Measurements from ENCODE around the gene TSPAN7.

TSPAN7 gene

GRCh38 chrX:38656350-38656915 lies 95.1 kb downstream of the TSPAN7 start:
- no peaks in the 10 kb centered on the region for H3K9me2 ChIP-seq (replicated peaks; ENCODE audit: insufficient read depth, low read length)
- H2AFZ ChIP-seq (ENCODE audit: low read depth, low read length, severe bottlenecking), result no peak overlapping the region
- no peak overlapping the region for H3K4me3 ChIP-seq (ENCODE audit: insufficient read depth, low read length, poor library complexity, severe bottlenecking)

GRCh38 chrX:38657562-38657961 lies 96.2 kb downstream of the TSPAN7 start:
- H3K4me2 ChIP-seq (ENCODE audit: low read depth, low read length, poor library complexity, severe bottlenecking), result no peak overlapping the region
- no peak overlapping the region for H3K9ac ChIP-seq (ENCODE audit: low read length)
- no peaks in the 10 kb centered on the region for H3K36me3 ChIP-seq (ENCODE audit: low read length)

More at GRCh38 chrX:38656350-38656915, 95.1 kb downstream of the TSPAN7 start:
- H3F3A ChIP-seq (ENCODE audit: insufficient read depth), result no peaks in the 10 kb centered on the region
- H4K20me1 ChIP-seq (ENCODE audit: low read depth, low read length), result no peaks in the 10 kb centered on the region
- no peak overlapping the region for H3K4me2 ChIP-seq (ENCODE audit: low read depth, low read length, poor library complexity, severe bottlenecking)
- H3K79me2 ChIP-seq (ENCODE audit: insufficient read depth, low read length), result no peaks in the 10 kb centered on the region
- H3K36me3 ChIP-seq (ENCODE audit: low read length), result no peaks in the 10 kb centered on the region
- no peak overlapping the region for H3K27ac ChIP-seq (ENCODE audit: low read depth, low read length)
- no peak overlapping the region for H3K9ac ChIP-seq (ENCODE audit: low read length)
- TF ChIP-seq EZH2phosphoT487 (conservative IDR thresholded peaks at IDR 0.05; ENCODE audit: low read length), result no peak
- TF ChIP-seq CTCF (IDR thresholded peaks at IDR 0.05; ENCODE audit: insufficient read depth, low read length, poor library complexity, severe bottlenecking), result no peak
- no peaks in the 10 kb centered on the region for H3K9me3 ChIP-seq (ENCODE audit: insufficient read depth, low read length)
- no peaks in the 10 kb centered on the region for H3K27me3 ChIP-seq (ENCODE audit: low read length)

GRCh38 chrX:38660395-38661102 lies 99.2 kb downstream of the TSPAN7 start:
- Histone ChIP-seq H3K4me2 (ENCODE audit: low read depth, low read length, poor library complexity, severe bottlenecking) (no peak overlapping the region), H3K9me2 (replicated peaks; ENCODE audit: insufficient read depth, low read length) (no peaks in the 10 kb centered on the region), H3K27me3 (ENCODE audit: low read length) (no peaks in the 10 kb centered on the region), H2AFZ (ENCODE audit: low read depth, low read length, severe bottlenecking) (no peak overlapping the region), H3K9me3 (ENCODE audit: insufficient read depth, low read length) (no peaks in the 10 kb centered on the region), H3K79me2 (ENCODE audit: insufficient read depth, low read length) (no peaks in the 10 kb centered on the region), H3K27ac (ENCODE audit: low read depth, low read length) (no peak overlapping the region), H4K20me1 (ENCODE audit: low read depth, low read length) (no peaks in the 10 kb centered on the region), H3K4me3 (ENCODE audit: insufficient read depth, low read length, poor library complexity, severe bottlenecking) (no peak overlapping the region), H3K9ac (ENCODE audit: low read length) (no peak overlapping the region), H3K36me3 (ENCODE audit: low read length) (no peaks in the 10 kb centered on the region), H3F3A (ENCODE audit: insufficient read depth) (no peaks in the 10 kb centered on the region)
- TF ChIP-seq EZH2phosphoT487 (conservative IDR thresholded peaks at IDR 0.05; ENCODE audit: low read length), result no peak
- no peak for TF ChIP-seq CTCF (IDR thresholded peaks at IDR 0.05; ENCODE audit: insufficient read depth, low read length, poor library complexity, severe bottlenecking)

More at GRCh38 chrX:38657562-38657961, 96.2 kb downstream of the TSPAN7 start:
- H3K27me3 ChIP-seq (ENCODE audit: low read length), result no peaks in the 10 kb centered on the region
- no peak overlapping the region for H2AFZ ChIP-seq (ENCODE audit: low read depth, low read length, severe bottlenecking)
- TF ChIP-seq CTCF (IDR thresholded peaks at IDR 0.05; ENCODE audit: insufficient read depth, low read length, poor library complexity, severe bottlenecking) (no peak), EZH2phosphoT487 (conservative IDR thresholded peaks at IDR 0.05; ENCODE audit: low read length) (no peak)
- H4K20me1 ChIP-seq (ENCODE audit: low read depth, low read length), result no peaks in the 10 kb centered on the region
- H3K27ac ChIP-seq (ENCODE audit: low read depth, low read length), result no peak overlapping the region
- H3K4me3 ChIP-seq (ENCODE audit: insufficient read depth, low read length, poor library complexity, severe bottlenecking), result no peak overlapping the region
- no peaks in the 10 kb centered on the region for H3K79me2 ChIP-seq (ENCODE audit: insufficient read depth, low read length)
- no peaks in the 10 kb centered on the region for H3K9me3 ChIP-seq (ENCODE audit: insufficient read depth, low read length)
- H3K9me2 ChIP-seq (replicated peaks; ENCODE audit: insufficient read depth, low read length), result no peaks in the 10 kb centered on the region
- H3F3A ChIP-seq (ENCODE audit: insufficient read depth), result no peaks in the 10 kb centered on the region
